Measurements from ENCODE around the gene ZNF618. TPM values are rescaled to one million over a fixed set of nuclear protein-coding genes. Genes with fewer than 3 reads are reported as not detected.

Gene ZNF618
- total RNA-seq, 2 donors from 2014 or later: 3.1 to 3.3 TPM

- Histone ChIP-seq H3K9me3 (no peaks in the 10 kb centered on the region), H3K27me3 (no peaks in the 10 kb centered on the region), H3K9ac (ENCODE audit: low read depth in 2 of 2, low read length in 2 of 2) (no peak overlapping the region), H3K4me3 (no peak overlapping the region), H3K36me3 (no peaks in the 10 kb centered on the region), H3K27ac (no peak overlapping the region), H3K4me1 (no peaks in the 10 kb centered on the region)
- TF ChIP-seq, protein P1, sequence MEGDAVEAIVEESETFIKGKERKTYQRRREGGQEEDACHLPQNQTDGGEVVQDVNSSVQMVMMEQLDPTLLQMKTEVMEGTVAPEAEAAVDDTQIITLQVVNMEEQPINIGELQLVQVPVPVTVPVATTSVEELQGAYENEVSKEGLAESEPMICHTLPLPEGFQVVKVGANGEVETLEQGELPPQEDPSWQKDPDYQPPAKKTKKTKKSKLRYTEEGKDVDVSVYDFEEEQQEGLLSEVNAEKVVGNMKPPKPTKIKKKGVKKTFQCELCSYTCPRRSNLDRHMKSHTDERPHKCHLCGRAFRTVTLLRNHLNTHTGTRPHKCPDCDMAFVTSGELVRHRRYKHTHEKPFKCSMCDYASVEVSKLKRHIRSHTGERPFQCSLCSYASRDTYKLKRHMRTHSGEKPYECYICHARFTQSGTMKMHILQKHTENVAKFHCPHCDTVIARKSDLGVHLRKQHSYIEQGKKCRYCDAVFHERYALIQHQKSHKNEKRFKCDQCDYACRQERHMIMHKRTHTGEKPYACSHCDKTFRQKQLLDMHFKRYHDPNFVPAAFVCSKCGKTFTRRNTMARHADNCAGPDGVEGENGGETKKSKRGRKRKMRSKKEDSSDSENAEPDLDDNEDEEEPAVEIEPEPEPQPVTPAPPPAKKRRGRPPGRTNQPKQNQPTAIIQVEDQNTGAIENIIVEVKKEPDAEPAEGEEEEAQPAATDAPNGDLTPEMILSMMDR (IDR thresholded peaks at IDR 0.05): no peak
- DNase-seq: no peak
- intact Hi-C loops (cut with DNase I): no loop called here
These were observed 22.5 kb downstream of the ZNF618 start for GRCh38 chr9:113898596-113898995.

GRCh38 chr9:113899205-113899604 is 23.1 kb downstream of the ZNF618 start:
- Histone ChIP-seq H3K36me3 (no peaks in the 10 kb centered on the region), H3K9ac (ENCODE audit: low read depth in 2 of 2, low read length in 2 of 2) (no peak overlapping the region), H3K4me3 (no peak overlapping the region), H3K9me3 (no peaks in the 10 kb centered on the region), H3K4me1 (no peaks in the 10 kb centered on the region), H3K27ac (no peak overlapping the region), H3K27me3 (no peaks in the 10 kb centered on the region)
- DNase-seq: no peak
- TF ChIP-seq, protein P1 (IDR thresholded peaks at IDR 0.05): no peak
- intact Hi-C loops (cut with DNase I): no loop called here

DNA sequence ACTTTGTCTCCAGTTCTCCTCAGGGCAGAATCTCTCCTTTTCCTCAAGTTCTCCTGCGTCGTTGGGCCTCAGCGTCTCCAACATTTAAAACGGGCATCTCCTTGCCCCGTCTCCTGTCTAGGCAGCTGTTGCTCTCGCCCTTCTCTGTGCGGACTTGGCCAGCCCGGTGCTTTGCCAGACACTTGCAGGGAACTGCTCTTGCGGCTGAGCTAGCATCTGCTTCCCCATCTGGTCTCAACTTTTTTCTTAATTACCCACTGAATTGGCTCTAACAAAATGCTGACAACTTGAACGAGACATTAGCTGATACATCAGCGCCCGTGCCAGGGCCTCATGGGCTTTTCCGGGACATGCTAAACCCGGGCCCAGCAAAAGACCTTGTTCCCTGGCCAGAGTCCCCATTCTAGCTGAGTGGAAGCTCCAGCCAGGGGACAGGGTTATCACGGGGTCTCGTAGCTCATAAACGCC is 25.1 kb downstream of the ZNF618 start:
- no peak overlapping the region for H3K4me3 ChIP-seq
- H3K27ac ChIP-seq: no peak overlapping the region
- intact Hi-C loops (cut with DNase I): no loop called here
- TF ChIP-seq, protein P1 (IDR thresholded peaks at IDR 0.05): no peak
- no peaks in the 10 kb centered on the region for H3K36me3 ChIP-seq
- H3K27me3 ChIP-seq: no peaks in the 10 kb centered on the region
- no peaks in the 10 kb centered on the region for H3K4me1 ChIP-seq
- DNase-seq: no peak
- no peak overlapping the region for H3K9ac ChIP-seq (ENCODE audit: low read depth in 2 of 2, low read length in 2 of 2)
- no peaks in the 10 kb centered on the region for H3K9me3 ChIP-seq

- Histone ChIP-seq H3K27me3 (no peaks in the 10 kb centered on the region), H3K4me1 (no peaks in the 10 kb centered on the region)
- TF ChIP-seq, protein P1 (IDR thresholded peaks at IDR 0.05): no peak
These were observed 27.5 kb downstream of the ZNF618 start for GRCh38 chr9:113903514-113904077.

DNA sequence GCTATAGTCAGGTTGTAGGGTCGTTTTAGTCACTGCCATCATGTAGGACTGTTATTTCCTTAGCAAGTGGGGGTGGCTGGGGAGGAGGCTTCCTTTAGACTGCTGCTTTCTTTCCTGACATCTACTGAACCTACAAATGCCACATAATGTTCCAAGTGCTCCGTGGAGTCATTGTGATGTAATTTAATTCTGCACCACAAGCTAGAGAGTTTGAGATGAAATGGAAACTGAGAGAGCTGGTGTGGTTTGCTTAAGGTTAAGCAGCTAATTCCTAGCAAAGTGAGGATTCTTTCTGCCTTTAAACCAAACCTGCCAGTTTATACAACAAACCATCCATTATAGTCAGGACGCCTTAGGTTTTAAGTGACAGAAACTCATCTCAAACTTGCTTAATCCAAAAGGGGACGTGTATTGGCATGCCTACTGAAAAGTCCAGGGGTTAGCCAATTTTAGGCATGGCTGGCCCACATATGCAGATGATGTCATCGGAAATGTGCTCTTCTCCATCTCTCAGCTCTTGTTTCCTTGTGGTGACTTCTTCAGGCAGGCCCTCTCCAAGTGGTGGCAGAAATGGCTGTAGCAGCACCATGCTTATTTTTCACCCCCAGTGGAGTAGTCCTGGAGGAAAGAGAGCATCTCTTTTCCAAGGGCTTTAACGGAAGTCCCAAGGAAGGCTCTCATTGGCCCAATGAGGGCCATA is 30.5 kb downstream of the ZNF618 start:
- Histone ChIP-seq H3K27me3 (no peaks in the 10 kb centered on the region), H3K4me3 (no peak overlapping the region), H3K9ac (ENCODE audit: low read depth in 2 of 2, low read length in 2 of 2) (no peak overlapping the region), H3K9me3 (no peaks in the 10 kb centered on the region), H3K27ac (no peak overlapping the region), H3K36me3 (no peaks in the 10 kb centered on the region), H3K4me1 (no peaks in the 10 kb centered on the region)
- intact Hi-C loops (cut with DNase I): no loop called here
- DNase-seq: no peak
- TF ChIP-seq, protein P1 (IDR thresholded peaks at IDR 0.05): no peak

More at GRCh38 chr9:113903514-113904077, 27.5 kb downstream of the ZNF618 start:
- H3K4me3 ChIP-seq: no peak overlapping the region
- no peak for DNase-seq
- H3K9ac ChIP-seq (ENCODE audit: low read depth in 2 of 2, low read length in 2 of 2): no peak overlapping the region
- intact Hi-C loops (cut with DNase I): no loop called here
- H3K36me3 ChIP-seq: no peaks in the 10 kb centered on the region
- no peak overlapping the region for H3K27ac ChIP-seq
- H3K9me3 ChIP-seq: no peaks in the 10 kb centered on the region
